Liver (tissue), 9 donors: Measurements from ENCODE around the gene OR5K1. TPM values are rescaled to one million over a fixed set of nuclear protein-coding genes. Genes with fewer than 3 reads are reported as not detected.

Experiments
- DNase-seq: peaks from one replicate; pipeline ENCODE4 v3.0.0-alpha.2; 2017; ENCODE audit warnings: low spot score
- H3K27ac ChIP-seq, 2 donors: one replicate each; pipeline ENCODE4 v1.7.0; 2013; ENCODE audit warnings: inconsistent platforms in 2 of 2, low read length in 2 of 2, control low read depth in 1 of 2, low read depth in 1 of 2, mild to moderate bottlenecking in 1 of 2
- H3K27me3 ChIP-seq, 4 donors: one replicate each; pipeline versions ENCODE4 v1.6.1 to v1.7.0; 2013; ENCODE audit warnings: low read length in 3 of 4, inconsistent platforms in 1 of 4, mild to moderate bottlenecking in 1 of 4, moderate library complexity in 1 of 4; ENCODE audit not compliant: control insufficient read depth in 4 of 4, insufficient read depth in 4 of 4
- H3K36me3 ChIP-seq, 4 donors: one replicate each; pipeline versions ENCODE4 v1.6.1 to v1.7.0; 2013; ENCODE audit warnings: low read length in 3 of 4, mild to moderate bottlenecking in 3 of 4, low read depth in 1 of 4, moderate library complexity in 1 of 4; ENCODE audit not compliant: control insufficient read depth in 4 of 4, insufficient read depth in 3 of 4
- H3K4me1 ChIP-seq, 4 donors: one replicate each; pipeline versions ENCODE4 v1.6.1 to v1.7.0; 2013; ENCODE audit warnings: low read length in 3 of 4, mild to moderate bottlenecking in 3 of 4, moderate library complexity in 1 of 4; ENCODE audit not compliant: control insufficient read depth in 4 of 4, insufficient read depth in 4 of 4
- H3K4me3 ChIP-seq, 3 donors: one replicate each; pipeline versions ENCODE4 v1.6.1 to v1.7.0; 2013; ENCODE audit warnings: low read length in 3 of 3, control low read depth in 1 of 3, low read depth in 1 of 3, mild to moderate bottlenecking in 1 of 3
- H3K9ac ChIP-seq, 2 donors: one replicate each; pipeline ENCODE4 v1.7.0; 2013; ENCODE audit warnings: low read length in 2 of 2, mild to moderate bottlenecking in 2 of 2, moderate library complexity in 2 of 2, control low read depth in 1 of 2, low read depth in 1 of 2
- H3K9me3 ChIP-seq, 4 donors: one replicate each; pipeline versions ENCODE4 v1.6.1 to v1.7.0; 2013; ENCODE audit warnings: low read length in 3 of 4; ENCODE audit not compliant: control insufficient read depth in 4 of 4
- CTCF ChIP-seq: fragments of 150-350 bp; IDR thresholded peaks from 2 replicates; pipeline ENCODE4 v1.5.1; 2017; ENCODE audit warnings: improper control_type of control experiment, low read depth, low read length; ENCODE audit not compliant: missing input control
- EGR1 ChIP-seq, 2 donors: IDR thresholded peaks; 2 replicates each; pipeline ENCODE4 v1.6.1; 2016 to 2018; ENCODE audit warnings: antibody characterized with exemption in 2 of 2, low read depth in 2 of 2
- HNF4A ChIP-seq, 2 donors: conservative IDR thresholded peaks; 2 replicates each; pipeline ENCODE4 v1.6.1; 2016; ENCODE audit warnings: antibody characterized with exemption in 2 of 2, mild to moderate bottlenecking in 2 of 2
- JUND ChIP-seq, 2 donors: IDR thresholded peaks; 2 replicates each; pipeline ENCODE4 v1.6.1; 2016; ENCODE audit warnings: antibody characterized with exemption in 2 of 2
- MAX ChIP-seq: IDR thresholded peaks from 2 replicates; pipeline ENCODE4 v1.6.1; 2016; ENCODE audit warnings: antibody characterized with exemption
- NR2F2 ChIP-seq: IDR thresholded peaks from 2 replicates; pipeline ENCODE4 v1.6.1; 2016; ENCODE audit warnings: antibody characterized with exemption
- RAD21 ChIP-seq, 2 donors: IDR thresholded peaks; 2 replicates each; pipeline ENCODE4 v1.6.1; 2016; ENCODE audit warnings: antibody characterized with exemption in 2 of 2, mild to moderate bottlenecking in 2 of 2
- REST ChIP-seq: IDR thresholded peaks from 2 replicates; pipeline ENCODE4 v1.6.1; 2016; ENCODE audit warnings: antibody characterized with exemption, mild to moderate bottlenecking
- TAF1 ChIP-seq: conservative IDR thresholded peaks from 2 replicates; pipeline ENCODE4 v1.6.1; 2016; ENCODE audit warnings: antibody characterized with exemption, mild to moderate bottlenecking
- YY1 ChIP-seq: IDR thresholded peaks from 2 replicates; pipeline ENCODE4 v1.6.1; 2016; ENCODE audit warnings: antibody characterized with exemption, mild to moderate bottlenecking
- ZBTB33 ChIP-seq: IDR thresholded peaks from 2 replicates; pipeline ENCODE4 v1.6.1; 2016; ENCODE audit warnings: antibody characterized with exemption
- WGBS: extraction: QIAGEN DNeasy Blood & Tissue Kit; methylation state at CpG from one replicate; pipeline ENCODE4 v1.1.7; 2013; 5-methylcytosine and 5-hydroxymethylcytosine counted together
- polyA plus RNA-seq, 2 donors: library from polyadenylated mRNA; stranded (reverse) in 1 of 2; unstranded in 1 of 2; fragments of 200-250 nt in 1 of 2; fragments of >200 nt in 1 of 2; fragmentation: Nextera tagmentation in 1 of 2; extraction: Ambion mirVana in 1 of 2; gene quantifications; one replicate each; pipeline versions ENCODE4 v1.2.1 to v1.2.3, GENCODE V29; 2013 to 2015
- total RNA-seq, 2 donors: library from RNA; depleted of rRNA; stranded (reverse); fragments of >200 nt; gene quantifications; one replicate each; pipeline ENCODE4 v1.2.3, GENCODE V29; 2014
- TF ChIP-seq, protein P1 (sequence below): IDR thresholded peaks from 2 replicates; pipeline ENCODE4 v1.6.1; 2016; ENCODE audit warnings: antibody characterized with exemption
- donor health status: healthy.
- donor health status: healthy.
- donor health status: healthy.
- donor health status: healthy.
- donor health status: healthy.

The OR5K1 gene
- total and polyA plus RNA-seq, 4 donors = not detected

DNA sequence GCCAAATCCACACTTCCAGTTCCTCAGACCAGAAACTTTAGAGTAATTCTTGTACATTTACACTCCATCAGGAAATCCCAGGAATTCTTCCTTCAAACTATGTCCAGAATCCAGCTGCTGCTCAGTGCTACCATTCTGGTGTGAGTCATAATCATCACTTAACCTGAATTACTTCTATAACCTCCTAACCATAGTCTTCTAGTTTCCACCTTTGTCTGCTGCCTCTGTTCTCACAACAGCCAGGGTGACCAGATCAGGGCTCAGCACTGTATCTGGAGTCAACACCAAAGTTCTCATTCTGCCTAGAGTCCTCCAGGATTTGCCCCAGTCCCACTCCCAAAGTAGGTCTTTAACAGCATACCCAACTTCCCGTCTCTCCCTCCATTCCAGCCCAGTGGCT lies 56.4 kb downstream of the OR5K1 start:
- 96% methylated on average over 1 of the region's 1 CpG for WGBS
- peaks cover 6 to 16% (median 8%) of the 10 kb centered on the region in 4 donors for H3K4me1 ChIP-seq
- no peak overlapping the region for H3K4me3 ChIP-seq
- H3K36me3 ChIP-seq = peaks cover 3 to 16% (median 13%) of the 10 kb centered on the region in 4 donors
- no peak overlapping the region for H3K9ac ChIP-seq
- TF ChIP-seq MAX (no peak), NR2F2 (no peak), EGR1 (IDR thresholded peaks at IDR 0.05; ENCODE audit: low read depth in 2 of 2) (no peak), RAD21 (IDR thresholded peaks at IDR 0.05) (no peak), YY1 (no peak), CTCF (no peak)
- H3K27ac ChIP-seq = no peak overlapping the region
- no peaks in the 10 kb centered on the region for H3K9me3 ChIP-seq
- no peaks in the 10 kb centered on the region for H3K27me3 ChIP-seq
- DNase-seq = no peak

DNA sequence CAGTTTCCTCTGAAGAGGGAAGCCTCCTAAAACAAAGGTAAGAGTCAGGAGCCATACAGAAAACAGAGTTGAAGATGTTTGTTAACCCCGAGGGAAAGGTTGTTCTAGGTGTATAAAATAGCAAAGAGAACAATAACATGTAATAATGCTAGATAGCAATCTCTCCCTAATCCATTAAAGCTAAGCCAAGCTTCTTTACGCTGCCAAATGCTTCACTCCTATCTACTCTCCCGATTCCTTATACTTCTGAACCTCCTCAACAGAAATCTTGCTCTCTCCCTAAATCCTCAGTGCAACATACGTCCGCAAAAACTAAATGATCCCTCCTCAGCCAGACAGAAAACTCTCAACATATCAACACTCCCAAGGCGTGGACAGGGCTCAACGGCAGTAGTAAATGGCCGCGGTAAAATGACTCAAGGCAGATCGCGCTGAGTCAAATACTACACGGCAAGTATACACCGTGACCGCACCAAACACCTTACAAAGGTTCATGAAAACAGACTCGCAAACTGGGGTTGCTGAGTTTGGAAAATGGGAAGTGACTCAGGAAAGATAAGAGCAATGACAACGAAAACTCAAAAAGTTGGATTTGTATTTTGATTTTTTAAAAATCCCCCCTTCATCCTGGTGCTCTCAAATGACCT lies 59.0 kb downstream of the OR5K1 start:
- H3K4me1 ChIP-seq = peaks cover 6 to 16% (median 8%) of the 10 kb centered on the region in 4 donors
- H3K27me3 ChIP-seq = no peaks in the 10 kb centered on the region
- H3K9me3 ChIP-seq = no peaks in the 10 kb centered on the region
- under 1% methylated on average over 16 of the region's 16 CpGs for WGBS
- H3K9ac ChIP-seq = peak overlapping the region; percentile 85 to 87
- peak; percentile 56 for DNase-seq
- TF ChIP-seq MAX = no peak
- no peak for TF ChIP-seq EGR1 (IDR thresholded peaks at IDR 0.05; ENCODE audit: low read depth in 2 of 2)
- peak; percentile 88 for TF ChIP-seq YY1
- peak; percentile 93 for TF ChIP-seq REST
- TF ChIP-seq ZBTB33 = no peak
- no peak for TF ChIP-seq HNF4A (conservative IDR thresholded peaks at IDR 0.05)
- TF ChIP-seq, protein P1, sequence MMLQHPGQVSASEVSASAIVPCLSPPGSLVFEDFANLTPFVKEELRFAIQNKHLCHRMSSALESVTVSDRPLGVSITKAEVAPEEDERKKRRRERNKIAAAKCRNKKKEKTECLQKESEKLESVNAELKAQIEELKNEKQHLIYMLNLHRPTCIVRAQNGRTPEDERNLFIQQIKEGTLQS = no peak
- TF ChIP-seq TAF1 = no peak
- TF ChIP-seq JUND (IDR thresholded peaks at IDR 0.05) = no peak
- no peak for TF ChIP-seq CTCF
- peaks cover 0 to 11% (median 4%) of the 10 kb centered on the region in 4 donors for H3K36me3 ChIP-seq
- H3K27ac ChIP-seq = peak overlapping the region; percentile 89 to 97
- H3K4me3 ChIP-seq = peak overlapping the region; percentile 83 to 88 (median 87)
